ENCODE measurements around the gene AADACL2.

AADACL2 gene

GRCh38 chr3:151707216-151707615 is 26.5 kb upstream of the AADACL2 start:
- TF ChIP-seq ZFX (IDR thresholded peaks at IDR 0.05) (no peak), CTCF (conservative IDR thresholded peaks at IDR 0.05) (no peak)
- H3K27ac ChIP-seq = no peak overlapping the region

GRCh38 chr3:151708868-151709267 is 24.9 kb upstream of the AADACL2 start:
- no peak overlapping the region for H3K27ac ChIP-seq
- TF ChIP-seq CTCF (conservative IDR thresholded peaks at IDR 0.05) (no peak), ZFX (IDR thresholded peaks at IDR 0.05) (no peak)

DNA sequence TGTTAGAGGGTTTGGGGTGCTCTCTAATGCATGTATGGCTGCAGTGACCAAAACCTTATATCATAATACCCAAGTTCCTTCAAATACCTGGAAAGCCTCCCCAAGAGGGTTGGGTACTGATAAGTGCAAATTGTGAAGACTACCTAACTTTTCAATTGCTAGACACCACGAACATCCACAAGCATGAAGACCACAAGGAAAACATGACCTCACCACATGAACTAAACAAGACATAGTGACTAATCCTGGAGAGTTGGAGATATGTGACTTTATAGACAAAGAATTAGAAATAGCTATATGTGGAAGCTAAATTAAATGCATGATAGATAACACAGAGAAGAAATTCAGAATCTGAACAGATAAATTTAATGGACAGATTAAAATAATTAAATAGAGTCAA is 23.9 kb upstream of the AADACL2 start:
- TF ChIP-seq ZFX (IDR thresholded peaks at IDR 0.05) (no peak), CTCF (conservative IDR thresholded peaks at IDR 0.05) (no peak)
- no peak overlapping the region for H3K27ac ChIP-seq

DNA sequence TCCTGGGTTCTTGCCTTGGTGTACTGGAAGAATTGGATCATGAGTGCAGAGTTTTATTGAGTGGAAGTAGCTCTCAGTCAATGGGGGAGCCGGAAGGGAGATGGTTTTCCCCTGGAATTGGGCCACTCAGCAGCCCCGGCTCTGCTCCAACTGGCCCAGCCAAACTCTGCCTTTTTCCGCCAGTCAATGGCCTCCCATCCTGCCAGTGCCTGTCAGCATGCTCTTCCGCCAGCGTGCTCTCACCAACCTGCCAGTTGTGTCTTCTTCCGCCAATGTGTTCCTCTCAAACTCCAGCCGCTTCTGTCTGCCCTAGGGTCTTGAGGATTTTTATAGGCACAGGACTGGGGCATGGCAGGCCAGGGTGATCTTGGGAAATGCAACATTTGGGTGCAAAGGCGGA is 12.4 kb upstream of the AADACL2 start:
- TF ChIP-seq CTCF (conservative IDR thresholded peaks at IDR 0.05) (no peak), ZFX (IDR thresholded peaks at IDR 0.05) (no peak)
- no peak overlapping the region for H3K27ac ChIP-seq

GRCh38 chr3:151722856-151723255 is 10.9 kb upstream of the AADACL2 start:
- TF ChIP-seq CTCF (conservative IDR thresholded peaks at IDR 0.05) (no peak), ZFX (IDR thresholded peaks at IDR 0.05) (no peak)
- no peak overlapping the region for H3K27ac ChIP-seq

DNA sequence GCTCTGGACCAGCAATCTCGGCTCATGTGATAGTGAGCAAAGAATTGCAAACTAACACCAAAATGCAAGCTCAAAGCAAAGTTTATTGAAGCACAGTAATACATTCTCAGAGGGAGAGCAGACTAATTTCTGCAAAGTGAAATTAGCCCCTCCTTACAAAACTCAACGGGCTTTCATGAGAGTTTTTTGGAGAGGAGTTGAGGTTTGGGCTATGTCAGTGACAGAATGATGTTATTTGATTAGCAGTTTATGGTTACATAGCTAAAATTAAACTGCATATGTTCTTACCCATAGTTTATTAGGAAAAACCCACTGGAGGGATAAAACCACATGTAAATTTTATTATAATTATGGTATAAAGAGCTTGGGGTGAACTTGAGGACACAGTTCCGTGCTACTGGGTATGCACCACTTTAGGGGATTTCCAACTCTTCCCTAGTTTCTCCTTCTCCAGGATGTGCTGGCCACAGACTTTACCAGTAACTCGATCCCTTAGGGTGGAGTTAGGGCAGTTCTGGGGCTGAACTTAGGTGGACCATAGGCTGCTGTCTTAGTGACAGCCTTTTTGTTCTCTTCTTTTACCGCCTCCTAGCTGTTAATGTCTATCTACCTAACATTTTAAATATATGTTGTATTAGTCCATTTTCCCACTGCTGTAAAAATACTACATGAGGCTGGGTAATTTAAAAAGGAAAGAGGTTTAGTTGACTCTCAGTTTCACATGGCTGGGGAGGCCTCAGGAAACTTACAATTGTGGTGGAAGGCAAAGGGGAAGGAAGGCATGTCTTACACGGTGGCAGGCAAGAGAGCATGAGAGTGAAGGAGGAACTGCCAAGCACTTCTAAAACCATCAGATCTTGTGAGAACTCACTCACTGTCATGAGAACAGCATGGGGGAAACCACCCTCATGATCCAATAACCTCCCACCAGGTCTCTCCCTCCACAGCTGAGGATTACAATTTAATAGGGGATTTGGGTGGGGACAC is 8.9 kb upstream of the AADACL2 start:
- TF ChIP-seq CTCF (conservative IDR thresholded peaks at IDR 0.05) (no peak), ZFX (IDR thresholded peaks at IDR 0.05) (no peak)
- no peak overlapping the region for H3K27ac ChIP-seq

DNA sequence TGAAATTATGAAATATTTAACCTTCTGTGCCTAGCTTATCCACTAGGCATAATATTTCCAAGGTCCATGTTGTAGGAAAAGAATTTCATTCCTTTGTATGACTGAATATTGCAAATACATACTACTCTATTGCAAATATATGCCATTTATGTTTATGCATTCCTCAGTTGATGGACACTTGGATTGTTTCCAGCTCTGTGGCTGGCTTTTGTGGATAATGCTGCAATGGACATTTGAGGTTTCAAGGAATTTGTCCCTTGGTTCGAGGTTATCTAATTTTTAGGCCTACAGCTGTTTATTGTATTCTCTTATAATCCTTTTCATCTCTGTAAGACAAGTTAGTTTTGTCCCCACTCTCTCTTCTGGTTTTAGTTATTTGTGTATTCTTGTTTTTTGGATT is 7.7 kb upstream of the AADACL2 start:
- no peak overlapping the region for H3K27ac ChIP-seq
- no peak for TF ChIP-seq CTCF (conservative IDR thresholded peaks at IDR 0.05)
- TF ChIP-seq ZFX (IDR thresholded peaks at IDR 0.05) = no peak

All from C4-2B (cell line).